ENCODE data around the gene ICAM5.

DNA sequence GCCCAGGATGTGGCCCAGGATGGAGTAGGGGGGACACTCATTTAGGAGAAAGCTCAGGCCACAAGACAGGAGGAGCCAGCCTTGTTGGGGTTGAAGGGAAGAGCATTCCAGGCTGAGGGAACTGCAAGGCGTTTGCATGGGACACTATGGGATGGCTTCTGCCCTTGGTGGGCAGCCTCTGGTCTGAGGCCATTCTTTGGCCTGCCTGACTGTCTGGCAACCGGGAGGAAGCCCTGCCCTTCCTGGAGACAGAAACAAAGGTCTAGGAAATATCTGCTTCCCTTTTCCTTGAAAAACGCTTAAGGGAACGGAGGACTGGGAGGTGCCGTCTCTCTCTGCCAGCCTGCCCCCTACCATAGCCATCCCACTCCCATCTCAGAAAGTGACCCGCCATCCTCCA, 21.7 kb upstream of the ICAM5 start:
- TF ChIP-seq EZH2phosphoT487 (IDR thresholded peaks at IDR 0.05) = no peak
- TF ChIP-seq, protein P1, sequence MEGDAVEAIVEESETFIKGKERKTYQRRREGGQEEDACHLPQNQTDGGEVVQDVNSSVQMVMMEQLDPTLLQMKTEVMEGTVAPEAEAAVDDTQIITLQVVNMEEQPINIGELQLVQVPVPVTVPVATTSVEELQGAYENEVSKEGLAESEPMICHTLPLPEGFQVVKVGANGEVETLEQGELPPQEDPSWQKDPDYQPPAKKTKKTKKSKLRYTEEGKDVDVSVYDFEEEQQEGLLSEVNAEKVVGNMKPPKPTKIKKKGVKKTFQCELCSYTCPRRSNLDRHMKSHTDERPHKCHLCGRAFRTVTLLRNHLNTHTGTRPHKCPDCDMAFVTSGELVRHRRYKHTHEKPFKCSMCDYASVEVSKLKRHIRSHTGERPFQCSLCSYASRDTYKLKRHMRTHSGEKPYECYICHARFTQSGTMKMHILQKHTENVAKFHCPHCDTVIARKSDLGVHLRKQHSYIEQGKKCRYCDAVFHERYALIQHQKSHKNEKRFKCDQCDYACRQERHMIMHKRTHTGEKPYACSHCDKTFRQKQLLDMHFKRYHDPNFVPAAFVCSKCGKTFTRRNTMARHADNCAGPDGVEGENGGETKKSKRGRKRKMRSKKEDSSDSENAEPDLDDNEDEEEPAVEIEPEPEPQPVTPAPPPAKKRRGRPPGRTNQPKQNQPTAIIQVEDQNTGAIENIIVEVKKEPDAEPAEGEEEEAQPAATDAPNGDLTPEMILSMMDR (IDR thresholded peaks at IDR 0.05) = no peak
